Esophagus muscularis mucosa (tissue), 4 donors: ENCODE results near the gene COL6A3. TPM values are rescaled to one million over a fixed set of nuclear protein-coding genes. Genes with fewer than 3 reads are reported as not detected.
A peak's percentile ranks its signal among the peaks of the same experiment; 100 is the strongest.

Experiments
- DNase-seq: peaks from one replicate; pipeline ENCODE4 v3.0.0-alpha.2; 2017; ENCODE audit errors: extremely low spot score
- H3K27ac ChIP-seq, 4 donors: fragments of 200-600 bp; sonication (generic); replicated peaks in 1 of 4; 1 replicate in 3 of 4; 2 replicates in 1 of 4; pipeline ENCODE4 v1.5.1; 2016 to 2019; ENCODE audit warnings: mild to moderate bottlenecking in 1 of 4
- H3K27me3 ChIP-seq, 4 donors: fragments of 200-600 bp; sonication (generic); one replicate each; pipeline versions ENCODE4 v1.5.1 to v1.6.0; 2016 to 2019
- H3K36me3 ChIP-seq, 4 donors: fragments of 200-600 bp; sonication (generic); one replicate each; pipeline ENCODE4 v1.5.1; 2016 to 2019
- H3K4me1 ChIP-seq, 4 donors: fragments of 200-600 bp; sonication (generic); one replicate each; pipeline ENCODE4 v1.5.1; 2016 to 2019
- H3K4me3 ChIP-seq, 4 donors: fragments of 200-600 bp; sonication (generic); 1 replicate in 2 of 4; 2 replicates in 2 of 4; pipeline ENCODE4 v1.5.1; 2016 to 2019; ENCODE audit warnings: mild to moderate bottlenecking in 4 of 4, moderate library complexity in 1 of 4
- H3K9me3 ChIP-seq, 4 donors: fragments of 200-600 bp; sonication (generic); 1 replicate in 3 of 4; 2 replicates in 1 of 4; pipeline ENCODE4 v1.5.1; 2016 to 2019
- EP300 ChIP-seq: sonication (generic); formaldehyde crosslinking; IDR thresholded peaks from one replicate; pipeline ENCODE4 v1.6.1; 2017; ENCODE audit warnings: antibody characterized with exemption
- POLR2A ChIP-seq: fragments of 450-650 bp; IDR thresholded peaks from one replicate; pipeline ENCODE4 v1.6.1; 2017; ENCODE audit warnings: antibody characterized with exemption, moderate library complexity, mild to moderate bottlenecking, low read depth
- POLR2AphosphoS5 ChIP-seq, 2 donors: sonication (generic); formaldehyde crosslinking; IDR thresholded peaks; one replicate each; pipeline ENCODE4 v1.6.1; 2017; ENCODE audit warnings: antibody characterized with exemption in 2 of 2
- WGBS: methylation state at CpG from one replicate; pipeline ENCODE4 v1.1.5; 2018; 5-methylcytosine and 5-hydroxymethylcytosine counted together
- intact Hi-C: fragments of 100-400 bp; cut with DNase I; formaldehyde crosslinking; loops from one replicate; pipeline ENCODE4 v1.15.1; 2023
- total RNA-seq, 4 donors: library from RNA; depleted of rRNA; stranded (reverse); fragments of >200 nt; gene quantifications; one replicate each; pipeline versions ENCODE4 v1.1.0 to v1.2.1, GENCODE V29; 2016
- TF ChIP-seq, protein P1 (sequence below), 3 experiments: fragments of 200-600 bp in 2 of 3; fragments of 450-650 bp in 1 of 3; sonication (generic) in 2 of 3; IDR thresholded peaks; one replicate each; pipeline ENCODE4 v1.5.1; 2017 to 2019; ENCODE audit warnings: antibody characterized with exemption in 3 of 3, mild to moderate bottlenecking in 2 of 3, moderate library complexity in 1 of 3

COL6A3 gene
- total RNA-seq, 4 donors from 2014 or later, result 96.2 to 350 (median 192) TPM

DNA sequence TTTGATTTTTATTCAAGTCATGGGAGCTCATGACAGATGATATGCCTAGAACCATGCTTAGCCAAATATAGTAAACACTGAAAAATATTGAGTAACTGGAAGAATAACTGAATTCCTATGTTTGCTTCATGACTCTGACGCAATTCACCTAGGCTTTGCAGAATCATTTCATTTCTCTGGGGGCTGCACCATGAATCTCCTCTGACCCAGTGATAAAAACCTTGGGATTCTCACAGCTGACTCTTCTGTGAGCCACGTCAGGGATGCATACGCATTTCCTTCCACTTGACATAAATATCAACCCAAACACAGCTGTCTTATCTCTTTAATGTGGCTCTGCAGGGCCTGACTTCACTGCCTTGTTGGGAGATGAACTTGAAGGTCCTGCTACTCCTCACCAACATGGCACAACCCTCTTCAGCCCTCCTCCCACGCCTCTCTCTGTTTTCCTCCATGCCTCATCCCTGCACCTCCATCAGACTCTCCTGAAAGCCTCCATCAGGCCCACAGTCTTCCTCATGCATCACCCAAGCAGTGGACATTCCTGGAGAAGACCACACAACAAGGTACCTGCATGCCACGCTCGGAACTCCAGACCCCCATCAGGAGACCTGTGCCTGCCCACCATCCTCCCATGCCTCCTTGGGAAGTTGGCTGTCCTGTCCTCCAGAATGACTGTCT lies 29.8 kb downstream of the COL6A3 start:
- no peaks in the 10 kb centered on the region for H3K27me3 ChIP-seq
- peak overlapping the region in 3 of 4 donors; percentile 28 to 46 (median 42) for H3K27ac ChIP-seq
- WGBS, result 88% methylated on average over 6 of the region's 6 CpGs
- TF ChIP-seq EP300 (no peak), POLR2AphosphoS5 (IDR thresholded peaks at IDR 0.05) (peak in 1 of 2 donors; percentile 40), POLR2A (no peak)
- peaks cover 3 to 45% (median 18%) of the 10 kb centered on the region in 4 donors for H3K36me3 ChIP-seq
- intact Hi-C loops, result no loop called here
- H3K4me3 ChIP-seq, result no peak overlapping the region
- DNase-seq, result no peak
- H3K9me3 ChIP-seq, result no peaks in the 10 kb centered on the region
- peaks cover 0 to 3% (median 2%) of the 10 kb centered on the region in 4 donors for H3K4me1 ChIP-seq

DNA sequence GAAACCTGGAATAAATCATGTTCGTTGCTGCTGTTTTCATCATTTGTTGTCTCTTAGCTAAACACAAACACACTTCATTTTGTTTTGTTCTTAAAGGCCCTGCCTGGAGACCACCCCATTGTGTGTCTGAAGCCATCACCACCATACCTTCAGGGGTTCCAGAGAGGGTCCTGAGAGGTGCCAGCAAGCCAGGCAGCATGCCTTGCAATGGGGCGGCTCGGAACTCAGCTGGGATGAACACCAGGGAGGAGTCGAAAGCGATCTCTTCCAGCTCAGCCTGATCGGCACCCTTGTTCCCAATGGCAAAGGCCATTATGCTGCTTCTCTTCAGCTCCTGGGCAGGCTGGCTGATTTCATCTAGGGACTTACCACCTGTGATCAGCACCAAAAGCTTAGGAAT lies 33.2 kb downstream of the COL6A3 start:
- 88% methylated on average over 6 of the region's 6 CpGs for WGBS
- no peak for DNase-seq
- Histone ChIP-seq H3K9me3 (no peaks in the 10 kb centered on the region), H3K27ac (peak overlapping the region in 1 of 4 donors; percentile 6), H3K36me3 (peaks cover 14 to 53% (median 27%) of the 10 kb centered on the region in 4 donors), H3K4me3 (no peak overlapping the region), H3K4me1 (no peaks in the 10 kb centered on the region), H3K27me3 (no peaks in the 10 kb centered on the region)
- TF ChIP-seq EP300 (no peak), POLR2A (no peak), POLR2AphosphoS5 (IDR thresholded peaks at IDR 0.05) (no peak)
- TF ChIP-seq, protein P1, sequence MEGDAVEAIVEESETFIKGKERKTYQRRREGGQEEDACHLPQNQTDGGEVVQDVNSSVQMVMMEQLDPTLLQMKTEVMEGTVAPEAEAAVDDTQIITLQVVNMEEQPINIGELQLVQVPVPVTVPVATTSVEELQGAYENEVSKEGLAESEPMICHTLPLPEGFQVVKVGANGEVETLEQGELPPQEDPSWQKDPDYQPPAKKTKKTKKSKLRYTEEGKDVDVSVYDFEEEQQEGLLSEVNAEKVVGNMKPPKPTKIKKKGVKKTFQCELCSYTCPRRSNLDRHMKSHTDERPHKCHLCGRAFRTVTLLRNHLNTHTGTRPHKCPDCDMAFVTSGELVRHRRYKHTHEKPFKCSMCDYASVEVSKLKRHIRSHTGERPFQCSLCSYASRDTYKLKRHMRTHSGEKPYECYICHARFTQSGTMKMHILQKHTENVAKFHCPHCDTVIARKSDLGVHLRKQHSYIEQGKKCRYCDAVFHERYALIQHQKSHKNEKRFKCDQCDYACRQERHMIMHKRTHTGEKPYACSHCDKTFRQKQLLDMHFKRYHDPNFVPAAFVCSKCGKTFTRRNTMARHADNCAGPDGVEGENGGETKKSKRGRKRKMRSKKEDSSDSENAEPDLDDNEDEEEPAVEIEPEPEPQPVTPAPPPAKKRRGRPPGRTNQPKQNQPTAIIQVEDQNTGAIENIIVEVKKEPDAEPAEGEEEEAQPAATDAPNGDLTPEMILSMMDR (IDR thresholded peaks at IDR 0.05), result no peak
- intact Hi-C loops, result no loop called here

DNA sequence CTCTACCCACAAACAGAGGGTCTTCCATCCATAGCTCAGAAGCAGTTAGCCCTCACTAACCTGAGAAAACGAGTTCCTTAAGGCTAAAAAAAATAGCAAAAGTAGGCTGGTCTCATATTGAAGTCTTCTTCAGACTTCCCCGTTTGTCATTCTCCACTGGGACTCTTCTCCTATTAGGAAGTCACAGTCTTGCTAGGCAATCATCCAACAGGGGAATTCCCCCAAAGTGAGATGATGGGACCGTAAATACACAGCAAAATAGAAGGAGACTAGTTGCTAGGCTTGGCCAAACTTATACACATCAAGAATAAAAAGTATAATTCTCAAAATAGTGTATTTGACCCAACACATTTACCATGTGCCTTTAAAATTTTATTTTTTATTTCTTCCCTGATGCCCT lies 34.3 kb downstream of the COL6A3 start:
- H3K27ac ChIP-seq, result no peak overlapping the region
- H3K4me1 ChIP-seq, result no peaks in the 10 kb centered on the region
- H3K27me3 ChIP-seq, result no peaks in the 10 kb centered on the region
- TF ChIP-seq POLR2AphosphoS5 (IDR thresholded peaks at IDR 0.05) (no peak), EP300 (no peak)
- no peak overlapping the region for H3K4me3 ChIP-seq
- intact Hi-C loops, result no loop called here
- 81% methylated on average over 3 of the region's 3 CpGs for WGBS
- peaks cover 14 to 64% (median 37%) of the 10 kb centered on the region in 4 donors for H3K36me3 ChIP-seq
- no peak for DNase-seq
- no peaks in the 10 kb centered on the region for H3K9me3 ChIP-seq

DNA sequence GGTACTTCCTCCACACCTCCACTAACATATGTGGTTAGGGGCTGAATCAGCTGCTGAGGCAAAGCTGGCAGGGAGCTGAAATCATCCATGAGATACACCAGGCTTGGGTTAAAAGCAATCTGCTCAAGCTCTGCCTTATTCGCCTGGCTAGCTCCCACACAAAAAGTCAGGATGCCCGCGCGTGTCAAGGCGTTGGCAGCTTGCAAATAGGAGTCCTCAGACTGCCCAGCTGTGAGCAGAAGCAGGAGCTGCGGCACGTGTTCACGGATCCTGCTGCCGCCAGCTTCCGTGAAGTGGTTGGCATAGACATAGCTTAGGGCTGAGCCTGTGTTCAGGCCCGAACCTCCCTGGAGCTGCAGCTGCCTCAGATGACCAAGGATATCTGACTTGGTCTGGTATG lies 35.3 kb downstream of the COL6A3 start:
- DNase-seq, result no peak
- Histone ChIP-seq H3K27ac (no peak overlapping the region), H3K9me3 (no peaks in the 10 kb centered on the region), H3K4me3 (no peak overlapping the region), H3K36me3 (peaks cover 14 to 74% (median 42%) of the 10 kb centered on the region in 4 donors), H3K27me3 (no peaks in the 10 kb centered on the region), H3K4me1 (peaks cover 0 to 5% (median 2%) of the 10 kb centered on the region in 4 donors)
- TF ChIP-seq EP300 (no peak), POLR2AphosphoS5 (IDR thresholded peaks at IDR 0.05) (no peak), POLR2A (no peak)
- TF ChIP-seq, protein P1 (IDR thresholded peaks at IDR 0.05), result no peak
- intact Hi-C loops, result no loop called here
- WGBS, result 95% methylated on average over 8 of the region's 11 CpGs

DNA sequence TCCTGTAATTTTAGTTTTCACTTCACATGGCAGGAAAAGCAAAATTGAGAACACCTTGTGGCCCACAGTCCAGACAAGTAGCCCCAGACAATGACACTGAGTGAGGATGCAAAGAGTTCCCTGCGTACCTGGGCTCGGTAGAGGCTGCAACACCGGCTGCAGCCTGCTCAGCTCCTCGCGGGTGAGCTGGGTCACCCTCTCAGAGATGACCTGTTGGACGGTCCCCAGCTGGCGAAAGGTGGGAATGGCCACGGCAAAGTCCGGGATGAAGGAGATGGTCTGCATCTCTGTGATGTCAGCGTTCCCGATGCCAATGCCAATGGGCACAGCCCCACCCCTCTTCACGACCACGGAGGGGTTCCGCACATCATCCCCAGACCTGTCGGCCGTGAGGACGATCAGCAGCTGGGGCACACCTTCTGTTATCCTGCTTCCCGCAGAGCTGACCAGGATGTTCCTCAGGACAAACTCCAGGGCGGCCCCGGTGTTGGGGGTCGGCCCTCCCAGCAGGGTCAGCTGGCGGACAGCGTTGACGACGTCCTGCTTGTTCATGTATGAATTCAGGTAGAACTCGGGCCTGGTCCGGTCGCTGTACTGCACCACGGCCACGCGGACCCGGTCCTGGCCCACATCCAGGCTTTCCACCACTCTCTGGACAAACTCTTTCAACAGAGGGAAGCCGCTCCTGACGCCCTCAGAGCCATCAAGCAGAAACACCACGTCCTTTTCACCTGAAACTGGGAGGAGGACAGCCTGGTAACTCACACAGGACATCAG lies 39.5 kb downstream of the COL6A3 start:
- no peaks in the 10 kb centered on the region for H3K27me3 ChIP-seq
- no peak for DNase-seq
- no peaks in the 10 kb centered on the region for H3K9me3 ChIP-seq
- no peak for TF ChIP-seq POLR2AphosphoS5 (IDR thresholded peaks at IDR 0.05)
- no peak for TF ChIP-seq EP300
- TF ChIP-seq, protein P1 (IDR thresholded peaks at IDR 0.05), result no peak
- TF ChIP-seq POLR2A, result no peak
- intact Hi-C loops, result no loop called here
- H3K4me3 ChIP-seq, result no peak overlapping the region
- WGBS, result 86% methylated on average over 19 of the region's 35 CpGs
- H3K27ac ChIP-seq, result peak overlapping the region in 3 of 4 donors; percentile 20 to 38 (median 23)
- H3K4me1 ChIP-seq, result peaks cover 0 to 12% (median 6%) of the 10 kb centered on the region in 4 donors
- H3K36me3 ChIP-seq, result peaks cover 9 to 97% (median 52%) of the 10 kb centered on the region in 4 donors
